OCI-LY3 (cell line): ENCODE data around the gene SP5.

Experiments
- H2AFZ ChIP-seq: fragments of 200-600, 300-600 bp; shearing (Covaris generic); 2 replicates; pipeline ENCODE4 v1.6.0; 2014; ENCODE audit warnings: antibody characterized with exemption, low read depth, low read length
- H3K27ac ChIP-seq: fragments of 200-600, 300-600 bp; sonication (generic); 2 replicates; pipeline ENCODE4 v1.5.1; 2014; ENCODE audit warnings: mild to moderate bottlenecking, low read length, moderate library complexity, mixed read lengths
- H3K27me3 ChIP-seq: fragments of 200-600, 300-600 bp; sonication (generic); 2 replicates; pipeline ENCODE4 v1.6.1; 2014; ENCODE audit warnings: low read depth, low read length, mixed read lengths
- H3K36me3 ChIP-seq: fragments of 200-600, 300-600 bp; sonication (generic); replicated peaks from 2 replicates; pipeline ENCODE3; 2014; ENCODE audit warnings: low read depth, low read length, mixed read lengths
- H3K4me1 ChIP-seq: fragments of 300-600, 200-600 bp; sonication (generic); 2 replicates; pipeline ENCODE4 v1.6.1; 2014; ENCODE audit warnings: low read length, mixed read lengths
- H3K4me2 ChIP-seq: fragments of 200-600, 300-600 bp; sonication (generic); 2 replicates; pipeline ENCODE4 v1.6.1; 2014; ENCODE audit warnings: low read length, mixed read lengths
- H3K4me3 ChIP-seq: fragments of 300-600, 200-600 bp; sonication (generic); 2 replicates; pipeline ENCODE4 v1.5.1; 2014; ENCODE audit warnings: antibody characterized with exemption, mild to moderate bottlenecking, low read length, moderate library complexity
- H3K79me2 ChIP-seq: fragments of 300-600, 200-600 bp; shearing (Covaris generic); 2 replicates; pipeline ENCODE4 v1.6.1; 2014; ENCODE audit warnings: mild to moderate bottlenecking, low read length, mixed read lengths
- H3K9ac ChIP-seq: fragments of 300-600, 200-600 bp; shearing (Covaris generic); 2 replicates; pipeline ENCODE4 v1.6.0; 2014; ENCODE audit warnings: mild to moderate bottlenecking, low read length, moderate library complexity
- H3K9me3 ChIP-seq: fragments of 200-600, 300-600 bp; shearing (Covaris generic); 2 replicates; pipeline ENCODE4 v1.6.1; 2014; ENCODE audit warnings: low read length, mixed read lengths; ENCODE audit not compliant: insufficient read depth
- H4K20me1 ChIP-seq: fragments of 200-600, 300-600 bp; sonication (generic); 2 replicates; pipeline ENCODE4 v1.6.1; 2016; ENCODE audit warnings: low read length, mixed read lengths; ENCODE audit not compliant: insufficient read depth
- CTCF ChIP-seq: fragments of 200-600, 300-600 bp; sonication (generic); IDR thresholded peaks from 2 replicates; pipeline ENCODE4 v1.5.1; 2014; ENCODE audit warnings: antibody characterized with exemption, low read length, low read depth
- EZH2phosphoT487 ChIP-seq: fragments of 200-600 bp; shearing (Covaris generic); IDR thresholded peaks from 2 replicates; pipeline ENCODE4 v1.6.1; 2018; ENCODE audit warnings: antibody characterized with exemption, mixed run types, low read depth

SP5 gene

GRCh38 chr2:170701011-170701410 lies 14.1 kb upstream of the SP5 start:
- no peak overlapping the region for H2AFZ ChIP-seq
- TF ChIP-seq CTCF (no peak), EZH2phosphoT487 (no peak)
- no peaks in the 10 kb centered on the region for H4K20me1 ChIP-seq
- H3K79me2 ChIP-seq, result no peaks in the 10 kb centered on the region
- no peaks in the 10 kb centered on the region for H3K27me3 ChIP-seq
- H3K9me3 ChIP-seq, result peaks cover 5% of the 10 kb centered on the region; the same call in 1 of the 2 replicates
- H3K4me3 ChIP-seq, result no peak overlapping the region
- peaks cover 7% of the 10 kb centered on the region; the same call in 1 of the 2 replicates for H3K4me1 ChIP-seq
- H3K27ac ChIP-seq, result no peak overlapping the region
- no peaks in the 10 kb centered on the region for H3K36me3 ChIP-seq
- H3K4me2 ChIP-seq, result no peak overlapping the region
- no peak overlapping the region for H3K9ac ChIP-seq

DNA sequence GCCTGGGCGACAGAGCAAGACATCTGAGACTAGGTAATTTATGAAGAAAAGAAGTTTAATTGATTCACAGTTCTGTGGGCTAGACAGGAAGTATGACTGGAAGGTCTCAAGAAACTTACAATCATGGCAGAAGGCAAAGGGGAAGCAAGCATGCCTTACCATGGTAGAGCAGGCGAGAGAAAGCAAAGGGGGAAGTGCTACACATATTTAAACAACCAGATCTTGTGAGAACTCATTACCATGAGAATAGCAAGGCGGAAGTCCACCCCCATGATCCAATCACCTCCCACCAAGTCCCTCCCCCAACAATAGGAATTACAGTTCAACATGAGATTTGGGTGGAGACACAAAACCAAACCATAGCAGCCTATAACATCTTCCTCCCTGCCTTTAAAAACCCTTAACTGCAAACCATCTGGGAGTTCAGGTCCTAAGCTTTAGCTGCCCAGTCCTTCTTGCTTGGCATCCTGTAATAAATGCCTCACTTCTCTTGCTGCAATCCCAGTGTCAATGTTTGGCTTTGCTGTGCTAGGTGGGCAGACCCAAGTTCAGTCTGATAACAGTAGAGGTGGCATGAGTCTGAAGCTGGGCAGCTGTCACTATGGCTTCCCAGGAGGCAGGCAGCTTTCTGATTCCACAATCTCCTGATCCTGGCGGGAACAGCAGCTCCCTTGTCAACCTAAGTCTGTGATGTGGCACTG lies 11.2 kb upstream of the SP5 start:
- TF ChIP-seq CTCF (no peak), EZH2phosphoT487 (no peak)
- H3K4me3 ChIP-seq, result no peak overlapping the region
- no peaks in the 10 kb centered on the region for H3K36me3 ChIP-seq
- H3K27me3 ChIP-seq, result peaks cover 8% of the 10 kb centered on the region; the same call in 1 of the 2 replicates
- H2AFZ ChIP-seq, result no peak overlapping the region; the same call in 1 of the 2 replicates
- H3K9ac ChIP-seq, result no peak overlapping the region
- H3K9me3 ChIP-seq, result peaks cover 5% of the 10 kb centered on the region; the same call in 1 of the 2 replicates
- H3K4me2 ChIP-seq, result no peak overlapping the region
- peaks cover 7% of the 10 kb centered on the region; the same call in 1 of the 2 replicates for H3K4me1 ChIP-seq
- no peak overlapping the region for H3K27ac ChIP-seq
- no peaks in the 10 kb centered on the region for H3K79me2 ChIP-seq
- no peaks in the 10 kb centered on the region for H4K20me1 ChIP-seq

DNA sequence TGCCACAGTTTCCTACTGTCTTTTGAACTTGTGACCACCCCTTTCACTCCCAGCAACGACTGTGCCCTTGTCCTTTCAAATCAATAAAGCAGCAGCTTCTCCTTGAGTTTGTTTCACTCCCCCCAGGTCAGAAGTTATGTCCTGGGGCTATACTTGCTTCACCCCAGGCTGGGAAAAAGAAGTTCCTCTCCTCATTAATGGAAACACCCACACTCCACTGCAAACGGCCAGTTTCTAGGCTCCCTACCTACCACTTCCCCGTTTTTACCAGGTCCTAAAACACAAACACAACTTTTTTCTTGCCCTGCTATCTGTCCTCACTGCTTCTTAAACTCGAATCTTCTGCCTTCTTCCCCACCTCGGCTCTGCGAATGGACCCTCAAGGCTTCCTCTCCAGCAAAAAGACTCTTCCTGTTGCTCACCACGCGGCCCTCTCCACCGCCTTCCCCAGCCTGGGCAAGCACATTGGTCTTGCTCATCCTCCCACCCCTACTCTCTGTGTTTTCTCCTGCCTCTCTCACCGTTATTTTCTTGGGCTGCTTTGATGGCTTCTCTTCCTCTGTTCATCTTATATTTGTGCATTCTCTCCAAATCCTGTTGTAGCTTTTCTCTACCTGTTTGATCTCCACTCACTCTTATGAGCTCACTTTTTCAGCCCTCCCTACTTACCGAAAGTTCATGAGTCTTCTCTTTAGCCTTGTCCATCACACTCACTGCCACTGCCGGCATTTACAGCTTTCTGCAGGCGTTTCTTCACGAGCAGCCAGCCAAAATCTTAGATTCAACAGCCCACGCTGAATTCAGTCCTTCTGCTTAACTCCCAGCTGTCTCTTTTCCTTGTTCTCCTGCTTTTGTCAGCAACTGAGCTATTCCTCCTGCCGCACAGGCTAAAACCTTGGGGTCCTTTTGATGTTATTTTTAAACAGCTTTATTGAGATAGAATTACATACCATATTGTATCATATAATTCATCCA lies 7.0 kb upstream of the SP5 start:
- H3K9me3 ChIP-seq, result no peaks in the 10 kb centered on the region
- H2AFZ ChIP-seq, result no peak overlapping the region
- peaks cover 12% of the 10 kb centered on the region for H3K27me3 ChIP-seq
- TF ChIP-seq EZH2phosphoT487 (no peak), CTCF (no peak)
- H3K4me1 ChIP-seq, result peaks cover 7% of the 10 kb centered on the region; the same call in 1 of the 2 replicates
- H3K27ac ChIP-seq, result no peak overlapping the region
- no peak overlapping the region for H3K9ac ChIP-seq
- H4K20me1 ChIP-seq, result no peaks in the 10 kb centered on the region
- H3K4me3 ChIP-seq, result no peak overlapping the region
- no peak overlapping the region for H3K4me2 ChIP-seq
- H3K79me2 ChIP-seq, result no peaks in the 10 kb centered on the region
- H3K36me3 ChIP-seq, result no peaks in the 10 kb centered on the region

DNA sequence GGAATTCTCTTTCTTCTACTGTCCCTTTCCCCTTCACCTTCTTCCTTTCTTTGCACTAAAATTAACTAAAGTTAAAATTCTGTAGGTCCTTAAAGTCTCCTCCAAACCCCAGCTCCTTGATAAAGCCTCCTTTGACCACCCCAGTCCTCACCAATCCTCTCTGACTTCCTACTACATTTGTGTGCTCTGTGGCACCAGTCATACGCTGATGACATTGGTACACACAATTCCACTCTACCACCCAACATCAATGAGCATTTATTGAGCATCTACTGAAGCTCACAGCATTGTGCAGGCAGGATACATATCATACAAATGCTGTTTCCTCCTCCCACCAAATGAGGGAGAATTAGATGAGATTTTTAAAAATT lies 4.5 kb upstream of the SP5 start:
- H3K4me2 ChIP-seq, result no peak overlapping the region
- TF ChIP-seq CTCF, result no peak
- TF ChIP-seq EZH2phosphoT487, result no peak
- H3K9ac ChIP-seq, result no peak overlapping the region
- no peaks in the 10 kb centered on the region for H3K79me2 ChIP-seq
- no peaks in the 10 kb centered on the region for H3K9me3 ChIP-seq
- H3K4me3 ChIP-seq, result no peak overlapping the region
- H3K4me1 ChIP-seq, result no peaks in the 10 kb centered on the region
- H3K36me3 ChIP-seq, result no peaks in the 10 kb centered on the region
- H4K20me1 ChIP-seq, result no peaks in the 10 kb centered on the region
- H3K27ac ChIP-seq, result no peak overlapping the region
- peaks cover 12% of the 10 kb centered on the region for H3K27me3 ChIP-seq
- H2AFZ ChIP-seq, result no peak overlapping the region
